SH-SY5Y (cell line): Measurements from ENCODE around the gene RAD51B.

ENCODE experiments used
- GATA2 ChIP-seq: IDR thresholded peaks from 2 replicates; pipeline ENCODE4 v1.6.1; 2011; ENCODE audit warnings: mild to moderate bottlenecking, low read depth, low read length
- GATA3 ChIP-seq: IDR thresholded peaks from 2 replicates; pipeline ENCODE4 v1.6.1; 2011; ENCODE audit warnings: low read depth, mild to moderate bottlenecking, low read length, moderate library complexity

DNA sequence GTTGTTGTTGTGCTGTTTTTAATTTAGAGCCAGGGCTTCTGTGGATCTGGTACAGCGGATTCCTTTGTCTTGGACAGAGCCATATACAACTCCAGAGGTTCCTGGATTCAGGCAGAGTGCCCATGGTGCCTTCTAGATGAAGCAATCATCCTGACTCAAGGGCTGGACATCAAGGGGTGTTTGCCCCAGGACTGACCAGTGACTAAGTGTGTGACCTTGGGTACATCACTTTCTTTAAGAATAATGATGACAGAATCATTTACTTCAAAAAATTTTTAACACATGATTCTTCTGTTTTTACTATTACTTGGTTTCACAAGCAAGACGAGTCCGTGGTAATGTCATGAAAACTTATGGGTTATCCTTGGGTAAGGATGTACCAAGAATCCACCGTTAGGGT, 576.0 kb downstream of the RAD51B start:
- no peak for TF ChIP-seq GATA2
- TF ChIP-seq GATA3: no peak
